GM18520 (cell line): ENCODE measurements around the gene DLG2.

Experiments
- ATAC-seq: cut with Tn5 transposase; IDR thresholded peaks from one replicate; pipeline ENCODE4 v1.9.1; 2021; ENCODE audit not compliant: unreplicated experiment

Gene DLG2

DNA sequence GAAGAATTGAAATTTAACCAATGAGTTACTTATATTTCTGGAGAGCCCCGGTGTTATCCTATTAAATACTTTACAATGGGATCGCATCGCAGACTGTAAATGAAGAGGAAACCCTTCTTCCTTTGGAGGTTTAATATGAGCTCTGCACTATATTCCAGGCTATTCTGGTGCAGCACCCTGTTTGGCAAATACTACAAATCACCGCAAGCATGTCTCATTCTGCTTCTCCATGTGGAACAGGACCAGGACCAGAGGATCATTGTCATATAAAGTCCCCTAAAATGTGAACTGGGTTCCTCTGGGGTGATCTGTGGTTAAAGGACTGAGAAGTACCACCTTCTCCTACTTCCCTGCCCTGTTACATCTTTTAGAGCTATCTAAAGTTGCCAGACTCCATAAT lies 703.7 kb downstream of the DLG2 start:
- ATAC-seq, result no peak

DNA sequence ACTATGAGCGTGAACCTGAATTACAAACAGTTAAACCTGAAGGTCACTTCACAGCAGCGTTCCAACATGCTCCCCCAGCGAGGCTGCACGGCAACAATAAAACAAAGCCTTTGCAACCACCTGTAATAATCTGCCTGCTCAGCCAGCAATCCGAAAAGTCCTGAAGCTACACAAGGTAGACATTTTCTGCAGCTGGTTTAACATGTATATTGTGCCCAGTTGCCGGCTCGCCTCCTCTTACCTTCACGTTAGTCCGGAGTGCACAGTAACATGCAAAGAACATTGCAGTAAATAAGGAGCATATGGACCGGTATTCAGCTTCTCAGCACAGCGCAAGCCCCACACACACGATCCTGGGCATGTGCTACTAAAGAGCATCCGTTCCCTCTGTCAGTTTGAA lies 704.3 kb downstream of the DLG2 start:
- ATAC-seq, result no peak

DNA sequence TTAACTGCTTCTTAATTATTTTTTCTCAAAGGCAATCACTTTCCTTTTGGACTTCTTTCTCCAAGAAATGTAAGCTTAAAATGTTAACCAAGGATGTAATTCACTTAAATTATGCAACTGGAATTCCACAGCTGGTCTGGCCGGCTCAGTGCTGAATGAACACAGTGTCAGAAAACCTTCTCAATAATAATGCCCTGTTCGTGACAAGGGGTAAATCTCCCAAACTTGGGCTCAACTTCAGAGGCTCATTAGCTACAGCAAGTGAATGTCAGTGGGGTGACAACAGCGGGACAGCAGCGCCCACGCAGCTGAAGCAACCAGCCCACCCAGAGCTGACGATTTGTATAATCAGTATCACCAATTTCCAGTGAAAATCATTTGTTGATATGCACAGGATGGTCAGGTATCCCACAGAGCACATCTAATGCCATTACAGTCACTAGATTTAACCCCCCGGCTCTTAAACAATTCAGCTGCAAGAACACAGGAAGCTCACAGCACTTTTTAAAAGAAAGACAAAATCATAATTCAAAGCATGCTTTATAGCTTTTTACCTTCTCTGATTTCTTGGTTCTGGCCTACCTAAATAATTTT lies 704.8 kb downstream of the DLG2 start:
- no peak for ATAC-seq

DNA sequence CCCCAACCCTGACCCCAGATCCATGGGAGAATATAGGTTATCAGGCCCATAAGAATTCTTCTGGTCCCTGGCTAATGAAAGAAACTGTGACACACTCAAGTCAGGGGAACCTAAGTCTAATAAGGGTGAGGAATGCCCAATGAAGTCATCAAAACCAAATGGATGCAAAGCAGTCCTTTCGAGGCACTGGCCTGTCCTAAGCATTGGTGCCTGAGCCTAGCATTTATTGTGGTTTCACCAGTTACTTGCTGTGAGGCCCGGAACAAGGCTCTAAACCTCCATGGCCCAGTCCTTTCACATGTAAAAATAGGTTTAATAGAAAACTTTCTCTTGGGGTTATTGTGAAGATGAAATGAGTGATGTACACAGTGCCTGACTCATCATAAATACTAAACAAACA lies 712.6 kb downstream of the DLG2 start:
- no peak for ATAC-seq

DNA sequence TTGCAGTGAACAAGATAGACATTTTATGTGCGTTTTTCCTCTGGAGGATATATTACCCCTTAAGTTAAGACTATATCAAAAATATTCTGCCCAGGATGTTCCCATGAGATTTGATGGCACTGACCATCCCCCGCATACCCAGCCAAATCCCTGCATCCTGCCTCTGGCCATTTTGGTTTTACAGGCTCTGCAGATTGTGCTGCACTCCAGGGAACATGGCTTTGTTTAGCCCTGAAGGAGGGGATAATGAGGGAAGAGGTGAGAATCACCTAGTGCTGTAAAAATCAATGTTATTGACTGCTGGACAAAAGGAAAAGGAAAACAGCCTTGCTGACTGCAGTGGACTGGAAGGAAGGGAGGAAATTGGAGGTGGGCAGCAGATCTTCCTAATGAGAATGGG lies 717.4 kb downstream of the DLG2 start:
- no peak for ATAC-seq

DNA sequence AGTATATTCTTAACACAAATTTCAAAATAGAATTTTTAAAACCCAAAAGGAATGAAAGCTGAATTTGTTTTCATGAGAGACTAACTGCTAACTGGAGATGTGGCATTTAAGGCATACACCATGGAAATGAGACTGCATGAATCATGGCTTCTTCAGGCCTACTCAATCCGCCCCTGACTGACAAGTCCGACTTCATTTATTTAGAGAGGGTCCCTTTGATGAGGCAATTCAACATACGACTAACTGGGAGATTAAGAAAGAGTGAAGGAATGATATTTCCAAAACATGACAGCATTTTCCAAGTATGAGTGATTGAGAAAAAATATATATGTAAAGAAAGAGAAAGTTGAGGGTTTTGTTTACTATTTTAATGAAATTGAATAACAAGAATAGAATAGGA lies 720.1 kb downstream of the DLG2 start:
- no peak for ATAC-seq

DNA sequence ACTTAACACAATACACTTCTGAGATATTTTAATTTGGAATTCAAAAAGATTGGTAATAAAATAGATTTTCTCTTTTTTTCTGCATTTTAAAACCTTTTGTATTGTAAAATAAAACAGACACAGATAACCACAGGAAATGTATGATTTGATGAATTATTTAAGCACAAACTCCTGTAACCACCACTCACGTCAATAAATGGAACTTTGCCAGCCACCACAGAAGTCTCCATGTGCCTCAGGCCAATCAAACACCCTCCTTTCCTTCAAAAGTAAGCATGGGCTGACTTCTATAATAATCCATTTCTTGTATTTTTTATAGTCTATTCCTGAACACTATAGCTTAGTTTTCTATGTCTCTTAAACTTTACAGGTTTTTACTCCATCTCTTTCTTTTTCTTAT lies 721.7 kb downstream of the DLG2 start:
- no peak for ATAC-seq

DNA sequence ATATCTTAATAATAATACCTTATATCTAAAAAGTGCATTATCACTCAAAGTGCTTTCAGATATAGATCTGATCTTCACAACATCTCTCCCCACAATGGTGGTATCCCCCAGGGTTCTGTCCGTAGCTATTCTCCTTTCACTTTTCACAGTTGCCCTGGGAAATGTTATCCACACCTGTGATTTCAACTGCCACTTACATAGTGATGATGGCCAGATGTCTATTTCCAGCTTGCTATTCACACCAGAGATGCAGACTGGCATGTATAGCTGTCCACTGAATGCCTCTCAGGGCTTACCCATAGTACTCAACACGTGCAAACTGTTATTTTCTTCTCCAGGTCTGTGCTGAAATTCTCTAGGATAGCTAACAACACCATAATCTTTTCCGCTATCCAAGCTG lies 724.7 kb downstream of the DLG2 start:
- no peak for ATAC-seq

DNA sequence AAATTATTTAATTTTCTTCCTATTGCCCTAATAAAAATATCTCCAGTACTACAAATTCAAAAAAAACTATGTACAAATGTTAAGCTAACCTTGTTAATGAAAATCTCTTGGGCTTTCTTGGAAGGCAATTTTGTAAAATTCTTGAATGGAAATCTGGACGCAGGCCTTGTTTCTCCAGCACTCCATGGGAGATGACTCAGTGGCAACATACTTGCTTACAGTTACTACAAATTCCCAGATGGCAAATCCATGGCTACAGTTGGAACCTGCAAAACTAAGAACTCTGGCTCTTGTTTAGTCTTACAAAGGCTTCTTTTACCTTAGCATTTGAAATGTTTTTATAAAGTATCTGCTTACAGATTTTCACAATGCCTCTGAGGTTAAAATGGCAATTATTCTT lies 725.2 kb downstream of the DLG2 start:
- no peak for ATAC-seq

DNA sequence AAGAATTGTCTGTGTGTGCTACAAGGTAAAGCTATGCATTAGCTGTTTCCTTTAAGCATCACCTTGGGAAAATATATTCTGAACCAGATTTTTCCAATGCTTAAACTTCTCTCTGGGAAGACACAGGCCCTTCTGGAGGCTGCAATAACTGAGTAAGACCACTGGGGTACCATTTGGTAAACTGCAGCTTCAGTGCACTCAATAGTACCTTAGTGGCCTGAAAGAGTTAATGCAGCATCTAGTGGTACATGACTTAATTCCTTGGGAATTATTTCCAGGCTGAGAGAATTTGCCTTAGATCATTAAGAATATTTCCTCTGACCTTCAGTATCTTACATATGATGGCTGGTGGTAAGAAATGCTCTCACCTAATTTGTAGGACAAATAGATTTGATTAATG lies 727.4 kb downstream of the DLG2 start:
- no peak for ATAC-seq

DNA sequence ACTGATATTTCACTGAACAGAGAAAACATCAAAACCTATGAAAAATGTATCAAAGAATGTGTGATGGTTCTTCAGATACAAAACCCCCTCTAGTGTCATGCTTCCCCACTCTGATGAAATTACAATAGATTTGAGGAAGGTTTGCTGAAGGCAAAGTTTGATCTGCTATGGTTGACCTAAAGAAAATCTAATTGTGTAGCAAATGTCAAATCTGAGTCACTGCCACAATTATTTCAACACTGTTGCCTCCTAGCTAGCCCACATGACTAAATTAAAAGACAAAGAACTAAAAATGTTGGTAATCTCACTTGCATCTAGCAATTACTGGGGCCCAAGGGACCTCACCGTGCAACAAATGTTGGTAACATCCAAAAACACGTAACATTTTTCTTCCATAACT lies 728.0 kb downstream of the DLG2 start:
- ATAC-seq, result no peak

DNA sequence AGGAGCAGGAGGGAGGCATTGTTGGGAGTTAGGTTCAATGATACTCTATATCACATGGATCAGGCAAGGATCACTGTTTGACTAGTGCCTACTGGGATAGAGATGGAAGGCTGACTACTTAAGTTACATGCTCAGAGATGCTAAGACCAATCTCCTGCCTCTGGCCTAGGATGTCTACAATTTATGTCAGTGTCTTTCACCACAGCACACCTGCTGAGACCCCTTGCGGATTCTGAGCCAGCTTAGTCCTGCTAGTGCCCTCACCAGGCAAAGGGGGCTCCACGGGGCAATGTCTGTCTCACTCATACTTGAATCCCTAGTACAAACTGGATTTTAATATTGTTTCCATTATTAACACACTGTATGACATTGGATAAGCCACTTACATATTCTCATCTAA lies 732.5 kb downstream of the DLG2 start:
- ATAC-seq, result no peak

DNA sequence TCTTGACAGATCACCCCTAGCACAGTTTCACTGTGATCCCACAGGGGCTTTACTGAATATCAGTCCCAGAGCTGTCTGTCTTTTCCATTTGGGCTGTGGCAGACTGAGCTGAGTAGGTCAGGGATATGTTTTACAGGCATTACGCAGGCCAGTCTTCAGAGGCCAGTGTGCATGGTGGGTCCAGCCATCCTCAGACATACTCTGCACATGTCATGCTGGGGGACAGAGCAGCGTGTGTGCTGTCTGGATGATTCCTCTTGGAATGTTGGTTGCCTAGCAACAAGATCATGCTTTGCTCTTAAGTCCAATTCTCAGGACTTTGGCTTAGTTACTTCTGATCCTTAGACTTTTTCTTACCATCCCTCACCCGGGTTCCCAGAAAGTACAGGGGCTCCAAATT lies 736.5 kb downstream of the DLG2 start:
- no peak for ATAC-seq

DNA sequence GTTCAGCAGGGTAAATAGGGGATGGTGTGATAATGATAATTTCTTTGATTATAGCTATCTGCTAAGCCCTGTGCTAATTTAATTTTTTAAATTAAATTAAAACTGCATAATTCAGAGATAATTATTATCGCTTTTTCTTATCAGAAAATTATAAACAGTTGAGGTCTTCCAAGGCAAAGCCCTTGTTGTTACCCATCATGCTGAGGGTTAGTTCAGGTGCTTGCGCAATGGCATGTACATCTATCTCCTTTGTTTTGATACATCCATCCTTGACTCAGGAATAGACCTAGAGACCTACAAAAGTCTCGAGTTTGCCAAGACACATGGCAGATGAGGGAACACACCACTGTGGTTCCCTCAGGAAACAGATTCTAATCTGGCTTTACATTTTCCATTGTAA lies 737.6 kb downstream of the DLG2 start:
- ATAC-seq, result no peak

DNA sequence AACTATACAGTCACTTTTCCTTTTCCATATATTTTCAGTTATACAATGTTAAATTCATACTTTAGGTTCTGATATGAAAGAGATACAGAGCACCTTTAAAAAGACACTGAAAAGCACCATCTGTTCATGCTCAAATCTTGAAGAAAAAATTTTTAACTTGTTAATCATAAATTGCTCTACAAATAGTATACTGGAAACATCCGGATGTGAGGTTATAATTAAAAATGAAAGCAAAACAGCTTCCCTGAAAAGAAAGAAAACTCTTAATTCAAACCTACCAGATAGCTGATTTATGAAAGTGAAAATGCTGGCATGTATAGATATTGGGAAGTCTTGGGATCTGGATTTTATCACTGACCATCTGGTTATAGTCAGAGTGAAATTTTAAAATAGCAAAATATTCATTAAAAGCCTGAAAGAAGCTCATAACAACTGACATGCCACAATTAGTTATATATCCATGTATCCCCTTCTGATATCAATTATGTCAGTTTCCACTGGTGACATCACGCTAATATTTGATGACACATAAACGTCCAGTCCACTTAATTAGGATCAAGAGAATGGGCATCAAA lies 740.0 kb downstream of the DLG2 start:
- ATAC-seq, result no peak

DNA sequence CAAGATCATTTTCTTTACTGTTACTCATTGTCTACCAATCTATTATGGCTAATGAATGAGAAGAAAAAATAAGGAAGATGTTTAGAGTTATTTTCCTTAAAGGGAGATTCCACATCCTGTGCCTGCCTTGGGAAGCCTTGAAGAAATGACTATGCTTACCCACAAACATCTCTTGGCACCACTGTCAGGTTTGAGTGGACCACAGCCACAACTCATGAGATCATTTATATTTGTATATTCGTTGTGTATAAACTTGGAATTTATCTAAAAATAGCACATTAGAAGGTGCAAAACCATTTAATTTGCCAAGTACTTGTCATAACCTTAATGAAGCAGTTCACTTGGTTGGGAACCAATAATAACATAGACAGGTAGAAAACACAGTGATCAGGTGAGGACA lies 740.8 kb downstream of the DLG2 start:
- ATAC-seq, result no peak

DNA sequence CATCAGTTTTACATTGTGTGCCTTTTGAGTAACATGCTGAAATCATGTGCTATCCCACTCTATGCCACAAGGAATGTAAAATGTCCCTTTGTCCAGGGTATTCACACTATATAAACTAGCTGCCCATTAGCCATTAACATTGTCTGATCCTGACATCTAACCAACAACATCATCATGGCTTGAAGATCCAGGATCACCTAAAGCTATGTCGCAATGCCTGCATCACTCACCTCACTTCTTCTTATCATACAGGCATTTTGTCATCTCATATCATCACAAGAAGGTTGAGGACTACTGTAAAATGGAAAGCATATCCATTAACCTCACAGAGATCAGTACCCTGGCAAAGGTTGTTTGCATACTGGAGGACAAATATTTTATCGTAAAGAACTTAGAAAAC lies 742.3 kb downstream of the DLG2 start:
- no peak for ATAC-seq

DNA sequence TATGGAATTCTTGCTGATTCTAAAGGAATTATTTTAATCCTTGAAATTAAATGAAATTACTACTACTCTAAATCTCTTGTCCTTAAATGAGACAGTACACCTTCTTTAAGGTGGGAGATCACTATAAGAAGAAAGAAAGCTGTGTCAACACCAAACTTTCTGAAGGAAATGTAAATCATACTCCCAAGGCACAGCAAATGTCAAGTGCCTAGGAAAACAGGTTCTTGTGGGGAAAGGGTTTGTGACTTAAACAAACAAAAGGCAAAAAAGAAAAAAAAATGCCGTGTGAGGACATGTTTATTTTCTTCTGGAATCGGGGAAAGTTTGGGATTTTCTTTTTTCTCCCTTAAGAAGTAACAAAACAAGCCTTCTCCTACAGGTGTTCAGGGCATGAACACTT lies 745.1 kb downstream of the DLG2 start:
- ATAC-seq, result no peak

DNA sequence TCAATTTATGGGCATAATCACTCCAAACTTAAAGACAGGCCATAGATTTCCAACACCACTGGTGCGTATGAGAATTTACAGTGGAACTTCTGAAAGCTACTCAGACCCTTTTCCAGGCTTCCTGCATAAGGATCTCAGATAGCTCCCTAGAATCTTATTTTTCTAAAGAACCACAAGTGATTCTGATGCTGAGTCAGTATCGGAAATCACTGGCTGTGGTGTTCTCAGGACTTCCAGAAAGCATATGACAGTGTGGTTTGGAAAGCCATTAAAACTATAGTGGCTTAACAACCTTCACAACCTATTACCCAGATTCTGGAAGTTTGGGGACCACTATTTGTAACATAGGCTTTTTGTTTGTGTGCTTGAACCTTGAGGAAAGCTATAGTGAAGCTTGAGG lies 756.0 kb downstream of the DLG2 start:
- ATAC-seq, result no peak

DNA sequence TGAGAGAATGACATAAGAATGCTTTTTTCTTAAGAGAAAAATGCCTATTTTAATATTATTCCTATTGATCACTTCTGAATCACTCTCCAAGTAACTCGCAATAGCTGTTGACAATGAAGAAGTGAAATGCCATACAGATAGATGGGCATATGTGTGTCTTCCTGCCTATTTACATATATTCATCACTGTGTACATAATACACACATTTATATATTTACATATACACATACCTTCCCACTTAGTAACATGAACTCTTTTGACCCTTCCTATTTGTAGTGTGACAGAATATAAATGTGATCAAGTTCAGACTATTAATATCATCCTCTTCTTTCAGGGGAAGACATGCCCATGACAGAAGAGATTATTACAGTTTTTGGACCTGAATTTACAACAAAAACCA lies 756.7 kb downstream of the DLG2 start:
- ATAC-seq, result no peak

DNA sequence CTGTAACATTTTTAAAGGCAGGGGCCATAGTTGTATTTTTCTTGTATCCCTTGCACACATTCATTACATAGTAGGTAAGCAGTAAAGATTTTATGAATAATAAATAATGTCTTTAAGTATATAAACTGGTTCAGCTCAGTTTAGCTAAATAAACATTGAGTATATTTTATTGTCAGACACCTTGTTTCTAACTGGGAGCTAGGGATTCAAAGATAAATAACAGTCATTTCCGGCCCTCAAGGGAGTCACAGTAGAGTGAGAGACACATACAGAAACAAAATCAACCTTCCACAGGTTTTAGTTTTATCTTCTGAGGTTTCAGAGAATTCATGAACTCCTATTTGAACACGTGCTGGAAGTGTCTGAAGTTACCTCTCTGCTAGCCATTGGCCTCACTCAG lies 760.2 kb downstream of the DLG2 start:
- no peak for ATAC-seq

DNA sequence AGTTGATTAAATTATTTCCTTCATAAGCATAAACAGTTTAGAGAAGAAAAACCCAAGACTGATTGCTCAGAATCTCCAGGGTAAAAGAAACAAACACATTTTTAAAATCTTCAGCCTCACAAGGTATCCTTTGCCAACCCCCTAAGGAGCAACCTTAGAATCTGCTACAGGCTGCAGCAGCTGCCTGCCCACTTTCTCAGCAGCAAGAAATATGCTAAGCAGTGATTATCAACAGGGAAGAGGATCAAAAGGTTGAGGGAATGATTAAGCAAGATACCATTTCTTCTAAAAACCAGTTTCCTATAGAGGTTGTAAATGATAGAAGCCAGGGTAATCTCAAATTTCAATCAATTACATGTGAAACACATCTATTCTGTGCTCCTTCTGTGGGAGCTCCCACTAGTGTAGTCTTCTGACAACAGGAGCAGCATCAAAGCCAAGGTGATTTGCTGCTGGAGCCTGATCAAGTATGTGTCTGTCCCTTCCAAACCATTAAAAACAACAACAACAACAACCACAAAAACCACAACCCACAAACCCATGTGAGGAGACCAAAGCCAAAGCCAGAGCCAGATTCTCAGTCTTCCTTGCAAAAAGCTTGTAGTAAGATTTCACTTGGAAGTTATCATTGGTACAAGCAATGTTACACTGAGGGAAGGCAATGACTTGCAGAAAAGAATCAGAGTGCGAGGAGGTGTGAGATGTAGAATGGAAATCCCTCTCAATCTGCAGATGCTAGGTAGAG lies 761.2 kb downstream of the DLG2 start:
- no peak for ATAC-seq

DNA sequence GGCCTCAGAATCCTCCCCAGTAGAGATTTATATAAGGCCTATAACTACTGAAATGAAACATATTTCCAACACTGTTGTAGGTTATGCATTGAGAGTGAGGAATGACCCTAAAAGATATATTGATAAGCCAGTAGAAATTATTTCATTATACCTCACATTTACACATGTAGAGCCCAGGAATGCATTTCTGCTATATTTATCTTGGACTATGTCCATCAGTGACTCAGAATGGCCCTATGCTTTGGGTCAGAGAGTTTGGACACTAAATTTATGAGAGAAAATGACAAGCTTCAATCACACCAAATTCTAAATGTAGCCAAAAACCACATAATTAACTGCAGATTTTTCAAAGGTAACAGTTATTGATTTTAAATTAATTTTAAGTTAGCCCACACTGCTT lies 761.9 kb downstream of the DLG2 start:
- no peak for ATAC-seq
